Activated CD8-positive, alpha-beta T cell treated with anti-CD3 and anti-CD28 coated beads for 36 hours (primary cell): ENCODE measurements around the gene LRIG2. TPM values are rescaled to one million over a fixed set of nuclear protein-coding genes. Genes with fewer than 3 reads are reported as not detected.

Source experiments
- ATAC-seq: fragments of 200-7000 bp; cut with Tn5 transposase; one replicate; pipeline ENCODE4 v1.10.0; 2021; ENCODE audit warnings: mild to moderate bottlenecking, moderate library complexity
- CTCF ChIA-PET: fragments of 350-600 bp; sonication (Branson Sonifier 250); formaldehyde crosslinking; loops from one replicate; lab custom pipeline; 2021; ENCODE audit warnings: antibody characterized with exemption; lab: Charles Lee
- POLR2A ChIA-PET: fragments of 350-600 bp; sonication (Branson Sonifier 250); formaldehyde crosslinking; loops from one replicate; lab custom pipeline; 2021; ENCODE audit warnings: antibody characterized with exemption; lab: Charles Lee
- DNase-seq: peaks from one replicate; pipeline ENCODE4 v3.0.0-alpha.2; 2020
- H3K27ac Mint-ChIP-seq: one replicate; pipeline ENCODE4 v1.8.0; 2021; ENCODE audit warnings: mild to moderate bottlenecking, mixed read lengths
- H3K27me3 Mint-ChIP-seq: one replicate; pipeline ENCODE4 v1.8.0; 2021; ENCODE audit warnings: mixed read lengths
- H3K36me3 Mint-ChIP-seq: one replicate; pipeline ENCODE4 v1.8.0; 2021; ENCODE audit warnings: low read depth, mixed read lengths
- H3K4me1 Mint-ChIP-seq: one replicate; pipeline ENCODE4 v1.8.0; 2021; ENCODE audit warnings: low read depth, mixed read lengths
- H3K4me3 Mint-ChIP-seq: one replicate; pipeline ENCODE4 v1.8.0; 2021; ENCODE audit warnings: mild to moderate bottlenecking, moderate library complexity, mixed read lengths
- H3K9me3 Mint-ChIP-seq: one replicate; pipeline ENCODE4 v1.8.0; 2021; ENCODE audit warnings: mixed read lengths
- CTCF ChIP-seq: fragments of 200-600 bp; IDR thresholded peaks from one replicate; pipeline ENCODE4 v1.8.0; 2022; ENCODE audit warnings: antibody characterized with exemption, mild to moderate bottlenecking
- intact Hi-C: fragments of 100-400 bp; cut with micrococcal nuclease; formaldehyde crosslinking; loops from one replicate; pipeline ENCODE4 v1.10.0; 2022
- total RNA-seq, 2 experiments: library from RNA; stranded (reverse); gene quantifications; one replicate each; pipeline ENCODE4 v1.2.3, GENCODE V29; 2021

The LRIG2 gene
- total RNA-seq, 2 experiments from 2014 or later: 7.2 to 8.3 TPM

GRCh38 chr1:113095790-113096455 lies 22.9 kb downstream of the LRIG2 start:
- Mint-ChIP-seq H3K9me3 (no peaks in the 10 kb centered on the region), H3K4me3 (no peak overlapping the region), H3K27ac (no peak overlapping the region), H3K27me3 (no peaks in the 10 kb centered on the region), H3K36me3 (peaks cover 27% of the 10 kb centered on the region), H3K4me1 (peaks cover 8% of the 10 kb centered on the region)
- no peak for DNase-seq
- CTCF ChIA-PET: interaction anchor here (1.6 kb wide), 1 partner anchor 23 kb away, joined by 10 read pairs; the partner anchor contains the start of gene LRIG2
- POLR2A ChIA-PET: interaction anchor here (1.2 kb wide), 1 partner anchor 146 kb away, joined by 3 read pairs; no protein-coding TSS in a partner anchor
- TF ChIP-seq CTCF: no peak
- intact Hi-C loops: no loop called here
- no peak for ATAC-seq

- Mint-ChIP-seq H3K9me3 (no peaks in the 10 kb centered on the region), H3K36me3 (peaks cover 30% of the 10 kb centered on the region), H3K4me3 (no peak overlapping the region), H3K27me3 (no peaks in the 10 kb centered on the region), H3K27ac (no peak overlapping the region), H3K4me1 (peaks cover 6% of the 10 kb centered on the region)
- intact Hi-C loops: no loop called here
- TF ChIP-seq CTCF: no peak
- ATAC-seq: no peak
- no peak for DNase-seq
- ChIA-PET CTCF (no interaction called here), POLR2A (interaction anchor here (1.2 kb wide), 1 partner anchor 147 kb away, joined by 3 read pairs; no protein-coding TSS in a partner anchor)
Measured at GRCh38 chr1:113096493-113096892, 23.5 kb downstream of the LRIG2 start.

- no peak for TF ChIP-seq CTCF
- intact Hi-C loops: no loop called here
- DNase-seq: no peak
- ATAC-seq: no peak
- peak overlapping the region; percentile 12 for H3K27ac Mint-ChIP-seq
- H3K36me3 Mint-ChIP-seq: peaks cover 34% of the 10 kb centered on the region
- no peaks in the 10 kb centered on the region for H3K4me1 Mint-ChIP-seq
- H3K27me3 Mint-ChIP-seq: no peaks in the 10 kb centered on the region
- H3K9me3 Mint-ChIP-seq: no peaks in the 10 kb centered on the region
- no peak overlapping the region for H3K4me3 Mint-ChIP-seq
- CTCF ChIA-PET: no interaction called here
- POLR2A ChIA-PET: no interaction called here
Measured at GRCh38 chr1:113101588-113101987, 28.6 kb downstream of the LRIG2 start.

DNA sequence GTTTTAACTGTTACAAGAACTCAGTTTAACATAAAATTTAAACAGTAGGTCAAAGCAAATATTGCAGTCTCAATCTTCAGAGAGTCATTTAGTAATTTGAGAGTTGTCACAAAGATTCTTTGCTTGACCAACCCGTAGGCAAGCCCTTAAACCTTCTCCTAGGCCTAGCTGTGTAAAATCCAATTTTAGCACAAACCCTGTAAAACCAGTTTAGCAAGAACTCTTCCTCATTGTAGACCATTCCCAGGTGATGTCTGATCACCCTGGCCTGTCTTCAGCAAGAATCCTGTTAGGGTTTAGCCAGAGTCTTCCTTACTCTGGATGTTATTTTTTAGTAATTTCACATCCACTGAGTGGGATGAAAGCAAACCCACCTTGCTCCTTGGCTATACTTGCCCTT lies 30.1 kb downstream of the LRIG2 start:
- intact Hi-C loops: no loop called here
- Mint-ChIP-seq H3K27me3 (no peaks in the 10 kb centered on the region), H3K36me3 (peaks cover 40% of the 10 kb centered on the region), H3K27ac (no peak overlapping the region), H3K9me3 (no peaks in the 10 kb centered on the region), H3K4me3 (no peak overlapping the region), H3K4me1 (no peaks in the 10 kb centered on the region)
- TF ChIP-seq CTCF: no peak
- DNase-seq (no peak), ATAC-seq (no peak)
- ChIA-PET POLR2A (interaction anchor here (1.0 kb wide), 1 partner anchor 13 kb away, joined by 3 read pairs; no protein-coding TSS in a partner anchor), CTCF (no interaction called here)

- Mint-ChIP-seq H3K9me3 (no peaks in the 10 kb centered on the region), H3K4me3 (no peak overlapping the region), H3K27me3 (no peaks in the 10 kb centered on the region), H3K36me3 (peaks cover 39% of the 10 kb centered on the region), H3K4me1 (no peaks in the 10 kb centered on the region), H3K27ac (peak overlapping the region; percentile 21)
- ChIA-PET POLR2A (no interaction called here), CTCF (interaction anchor here (1.6 kb wide), 1 partner anchor 13 kb away, joined by 4 read pairs; no protein-coding TSS in a partner anchor)
- TF ChIP-seq CTCF: no peak
- no peak for DNase-seq
- ATAC-seq: no peak
- intact Hi-C loops: no loop called here
Measured at GRCh38 chr1:113103977-113104376, 31.0 kb downstream of the LRIG2 start.
